NCI-H345 (cell line): Measurements from ENCODE around the gene BOD1L2.
A peak's percentile ranks its signal among the peaks of the same experiment; 100 is the strongest.

Source experiments
- DNase-seq: peaks from one replicate; lab custom pipeline; 2025; lab: John Stamatoyannopoulos, UW

BOD1L2 gene

GRCh38 chr18:57150081-57150480, 3.2 kb downstream of the BOD1L2 start:
- DNase-seq, result no peak

GRCh38 chr18:57150828-57151227, 3.9 kb downstream of the BOD1L2 start:
- DNase-seq, result peak; percentile 57

- DNase-seq, result no peak
Measured at GRCh38 chr18:57154191-57154830, 7.4 kb downstream of the BOD1L2 start.

- no peak for DNase-seq
Measured at GRCh38 chr18:57164401-57164800, 17.5 kb downstream of the BOD1L2 start.

- DNase-seq, result no peak
Measured at GRCh38 chr18:57167617-57168308, 20.9 kb downstream of the BOD1L2 start.

GRCh38 chr18:57171026-57171425, 24.1 kb downstream of the BOD1L2 start:
- DNase-seq, result no peak

- DNase-seq, result no peak
Measured at GRCh38 chr18:57175532-57175931, 28.6 kb downstream of the BOD1L2 start.

- no peak for DNase-seq
Measured at GRCh38 chr18:57185434-57185833, 38.5 kb downstream of the BOD1L2 start.

GRCh38 chr18:57188851-57189557, 42.1 kb downstream of the BOD1L2 start:
- DNase-seq, result no peak

- no peak for DNase-seq
Measured at GRCh38 chr18:57190026-57190425, 43.1 kb downstream of the BOD1L2 start.

GRCh38 chr18:57194070-57194469, 47.2 kb downstream of the BOD1L2 start:
- no peak for DNase-seq

- no peak for DNase-seq
Measured at GRCh38 chr18:57194622-57195021, 47.7 kb downstream of the BOD1L2 start.

GRCh38 chr18:57195341-57195740, 48.5 kb downstream of the BOD1L2 start:
- no peak for DNase-seq

- DNase-seq, result no peak
Measured at GRCh38 chr18:57197261-57197660, 50.4 kb downstream of the BOD1L2 start.

- no peak for DNase-seq
Measured at GRCh38 chr18:57198073-57198472, 51.2 kb downstream of the BOD1L2 start.
